GM23338 (cell line): ENCODE data around the gene NDUFA9. TPM values are rescaled to one million over a fixed set of nuclear protein-coding genes. Genes with fewer than 3 reads are reported as not detected.

ENCODE experiments used
- ATAC-seq: fragments of 200-7000 bp; cut with Tn5 transposase; 3 replicates; pipeline ENCODE4 v1.9.1; 2020
- DNase-seq: peaks from one replicate; pipeline ENCODE4 v3.0.0-alpha.2; 2015; ENCODE audit warnings: low spot score
- H2AFZ ChIP-seq: fragments of 200-600 bp; sonication (generic); 2 replicates; pipeline ENCODE4 v1.8.0; 2016; ENCODE audit warnings: antibody characterized with exemption, mild to moderate bottlenecking, moderate library complexity
- H3F3A ChIP-seq: fragments of 200-600 bp; sonication (generic); replicated peaks from 2 replicates; pipeline ENCODE4 v1.8.0; 2017; ENCODE audit warnings: antibody characterized with exemption, mixed run types, low read depth
- H3K27ac ChIP-seq: fragments of 200-600 bp; sonication (generic); 2 replicates; pipeline ENCODE4 v1.6.1; 2016; ENCODE audit warnings: low read depth
- H3K27me3 ChIP-seq: fragments of 200-600 bp; sonication (generic); 2 replicates; pipeline ENCODE4 v1.8.0; 2016; ENCODE audit warnings: mild to moderate bottlenecking, mixed run types, moderate library complexity; ENCODE audit not compliant: insufficient read depth
- H3K36me3 ChIP-seq: fragments of 200-600 bp; sonication (generic); 2 replicates; pipeline ENCODE4 v1.8.0; 2016; ENCODE audit warnings: mild to moderate bottlenecking; ENCODE audit not compliant: insufficient read depth
- H3K4me1 ChIP-seq: fragments of 200-600 bp; sonication (generic); 2 replicates; pipeline ENCODE4 v1.8.0; 2016; ENCODE audit warnings: mild to moderate bottlenecking, moderate library complexity; ENCODE audit not compliant: insufficient read depth
- H3K4me2 ChIP-seq: fragments of 200-600 bp; sonication (generic); 2 replicates; pipeline ENCODE4 v1.7.1; 2017; ENCODE audit warnings: mixed run types
- H3K4me3 ChIP-seq: fragments of 200-600 bp; sonication (generic); 2 replicates; pipeline ENCODE4 v1.6.1; 2016; ENCODE audit warnings: mixed run types
- H3K79me2 ChIP-seq: fragments of 200-600 bp; sonication (generic); replicated peaks from 2 replicates; pipeline ENCODE4 v1.8.0; 2017; ENCODE audit warnings: mild to moderate bottlenecking; ENCODE audit not compliant: insufficient read depth
- H3K9me2 ChIP-seq: fragments of 200-600 bp; sonication (generic); 2 replicates; pipeline ENCODE4 v1.8.0; 2017; ENCODE audit not compliant: insufficient read depth
- H4K20me1 ChIP-seq: fragments of 200-600 bp; sonication (generic); replicated peaks from 2 replicates; pipeline ENCODE4 v1.8.0; 2017; ENCODE audit warnings: mild to moderate bottlenecking; ENCODE audit not compliant: insufficient read depth
- H3K27ac Mint-ChIP-seq: 2 replicates; pipeline ENCODE4 v1.8.0; 2020; ENCODE audit warnings: inconsistent platforms, mild to moderate bottlenecking, moderate library complexity, mixed read lengths
- H3K27me3 Mint-ChIP-seq: 3 replicates; pipeline ENCODE4 v1.8.0; 2022; ENCODE audit warnings: low read depth, mild to moderate bottlenecking, moderate library complexity, mixed read lengths, inconsistent platforms; ENCODE audit not compliant: insufficient read depth, poor library complexity
- H3K36me3 Mint-ChIP-seq: 3 replicates; pipeline ENCODE4 v1.8.0; 2021; ENCODE audit warnings: low read depth, mild to moderate bottlenecking, inconsistent platforms, moderate library complexity, mixed read lengths
- H3K4me1 Mint-ChIP-seq: 3 replicates; pipeline ENCODE4 v1.8.0; 2020; ENCODE audit warnings: mild to moderate bottlenecking, inconsistent platforms, mixed read lengths
- H3K4me3 Mint-ChIP-seq: 3 replicates; pipeline ENCODE4 v1.8.0; 2021; ENCODE audit warnings: moderate library complexity, mild to moderate bottlenecking, inconsistent platforms, mixed read lengths
- H3K9me3 Mint-ChIP-seq: 3 replicates; pipeline ENCODE4 v1.8.0; 2020; ENCODE audit warnings: moderate library complexity, mild to moderate bottlenecking, inconsistent platforms, mixed read lengths
- CREB1 ChIP-seq: fragments of 250-450 bp; sonication (Bioruptor Pico); IDR thresholded peaks from 2 replicates; pipeline ENCODE4 v1.5.0; 2020; ENCODE audit warnings: low read depth, mild to moderate bottlenecking, moderate library complexity
- CTCF ChIP-seq, 2 experiments: fragments of 200-600 bp in 1 of 2; sonication (generic) in 1 of 2; conservative IDR thresholded peaks; 2 replicates each; pipeline versions ENCODE4 v1.5.1 to v1.6.1; 2016 to 2017; ENCODE audit warnings: antibody characterized with exemption in 2 of 2, low read depth in 2 of 2, mild to moderate bottlenecking in 2 of 2, moderate library complexity in 1 of 2
- ETS1 ChIP-seq: IDR thresholded peaks from 2 replicates; pipeline ENCODE4 v1.6.1; 2016; ENCODE audit warnings: antibody characterized with exemption
- EZH2 ChIP-seq: fragments of 200-600 bp; sonication (generic); IDR thresholded peaks from one replicate; pipeline ENCODE4 v1.8.0; 2017; ENCODE audit warnings: antibody characterized with exemption, mild to moderate bottlenecking, low read depth; ENCODE audit not compliant: unreplicated experiment
- JUNB ChIP-seq: IDR thresholded peaks from one replicate; pipeline ENCODE4 v1.6.1; 2016; ENCODE audit warnings: antibody characterized with exemption; ENCODE audit not compliant: unreplicated experiment
- POLR2AphosphoS5 ChIP-seq: IDR thresholded peaks from 2 replicates; pipeline ENCODE4 v1.6.1; 2016; ENCODE audit warnings: antibody characterized with exemption, low read depth
- REST ChIP-seq: IDR thresholded peaks from one replicate; pipeline ENCODE4 v1.6.1; 2018; ENCODE audit warnings: antibody characterized with exemption; ENCODE audit not compliant: unreplicated experiment
- STAT1 ChIP-seq: IDR thresholded peaks from one replicate; pipeline ENCODE4 v1.6.1; 2016; ENCODE audit warnings: antibody characterized with exemption; ENCODE audit not compliant: unreplicated experiment
- ZNF114 ChIP-seq: fragments of 250-450 bp; sonication (Bioruptor Pico); IDR thresholded peaks from 2 replicates; pipeline ENCODE4 v1.5.0; 2020; ENCODE audit warnings: mild to moderate bottlenecking, moderate library complexity
- ZNF331 ChIP-seq: fragments of 250-450 bp; sonication (Bioruptor Pico); IDR thresholded peaks from 2 replicates; pipeline ENCODE4 v1.5.0; 2020; ENCODE audit warnings: low read depth, mild to moderate bottlenecking, moderate library complexity
- polyA plus RNA-seq: library from polyadenylated mRNA; unstranded; fragments of >200 nt; fragmentation: Nextera tagmentation; extraction: Ambion mirVana; gene quantifications from 2 replicates; pipeline ENCODE4 v1.2.1, GENCODE V29; 2016
- total RNA-seq: library from RNA; depleted of rRNA; stranded (reverse); fragments of >200 nt; shearing (Covaris generic); gene quantifications from 2 replicates; pipeline ENCODE4 v1.2.3, GENCODE V29; 2014

NDUFA9 gene
- total and polyA plus RNA-seq, 2 experiments from 2014 or later: 35.4 to 79.8 TPM

GRCh38 chr12:4621511-4621910 lies 27.4 kb upstream of the NDUFA9 start:
- no peaks in the 10 kb centered on the region for H3K4me1 Mint-ChIP-seq
- Histone ChIP-seq H3K27ac (no peak overlapping the region), H3K4me3 (no peak overlapping the region), H3K79me2 (no peaks in the 10 kb centered on the region), H4K20me1 (no peaks in the 10 kb centered on the region), H2AFZ (no peak overlapping the region), H3K4me2 (no peak overlapping the region), H3F3A (no peaks in the 10 kb centered on the region), H3K4me1 (no peaks in the 10 kb centered on the region), H3K9me2 (no peaks in the 10 kb centered on the region), H3K27me3 (no peaks in the 10 kb centered on the region), H3K36me3 (no peaks in the 10 kb centered on the region)
- H3K27me3 Mint-ChIP-seq: peaks cover 4% of the 10 kb centered on the region
- H3K4me3 Mint-ChIP-seq: no peak overlapping the region
- TF ChIP-seq JUNB (no peak), ETS1 (no peak), EZH2 (no peak), REST (no peak), ZNF114 (CRISPR knock-in tag) (no peak)
- no peaks in the 10 kb centered on the region for H3K36me3 Mint-ChIP-seq
- no peak for ATAC-seq
- no peak for DNase-seq
- H3K27ac Mint-ChIP-seq: no peak overlapping the region
- no peaks in the 10 kb centered on the region; the same call in 1 of the 3 replicates for H3K9me3 Mint-ChIP-seq

GRCh38 chr12:4626543-4626942 lies 22.4 kb upstream of the NDUFA9 start:
- no peaks in the 10 kb centered on the region for H3K27me3 ChIP-seq
- H3K36me3 Mint-ChIP-seq: peaks cover 9% of the 10 kb centered on the region; the same call in 2 of the 3 replicates
- no peak overlapping the region for H3K27ac Mint-ChIP-seq

More at GRCh38 chr12:4626543-4626942, 22.4 kb upstream of the NDUFA9 start:
- no peak overlapping the region for H3K4me2 ChIP-seq
- no peak overlapping the region for H3K27ac ChIP-seq
- H3F3A ChIP-seq: no peaks in the 10 kb centered on the region
- Mint-ChIP-seq H3K4me3 (no peak overlapping the region), H3K4me1 (peaks cover 13% of the 10 kb centered on the region), H3K27me3 (peaks cover 6% of the 10 kb centered on the region), H3K9me3 (peaks cover 8% of the 10 kb centered on the region)
- ATAC-seq (no peak), DNase-seq (no peak)
- H3K79me2 ChIP-seq: no peaks in the 10 kb centered on the region
- no peaks in the 10 kb centered on the region for H3K9me2 ChIP-seq
- H2AFZ ChIP-seq: no peak overlapping the region
- no peaks in the 10 kb centered on the region for H4K20me1 ChIP-seq
- no peak overlapping the region for H3K4me3 ChIP-seq
- TF ChIP-seq EZH2: no peak
- TF ChIP-seq ZNF114 (CRISPR knock-in tag): no peak
- TF ChIP-seq CTCF (conservative IDR thresholded peaks at IDR 0.05; ENCODE audit: low read depth in 2 of 2): no peak
- no peak for TF ChIP-seq POLR2AphosphoS5
- no peak for TF ChIP-seq ZNF331 (CRISPR knock-in tag)
- no peak for TF ChIP-seq ETS1
- TF ChIP-seq CREB1: no peak
- TF ChIP-seq JUNB: no peak
- TF ChIP-seq STAT1: no peak
- peaks cover 16% of the 10 kb centered on the region for H3K4me1 ChIP-seq
- no peaks in the 10 kb centered on the region for H3K36me3 ChIP-seq
